Spleen (tissue), 11 donors: ENCODE results near the gene DDX20. TPM values are rescaled to one million over a fixed set of nuclear protein-coding genes. Genes with fewer than 3 reads are reported as not detected.

Experiments
- DNase-seq: peaks from one replicate; pipeline ENCODE4 v3.0.0-alpha.2; 2020
- H3K27ac ChIP-seq, 8 donors: fragments of 200-600 bp; sonication (generic) in 7 of 8; 1 replicate in 4 of 8; 2 replicates in 4 of 8; pipeline versions ENCODE4 v1.5.0 to v1.8.0; 2016 to 2021; ENCODE audit warnings: inconsistent platforms in 4 of 8, mild to moderate bottlenecking in 4 of 8, moderate library complexity in 1 of 8
- H3K27me3 ChIP-seq, 7 donors: fragments of 200-600 bp; sonication (generic) in 6 of 7; replicated peaks in 1 of 7; 1 replicate in 4 of 7; 2 replicates in 3 of 7; pipeline versions ENCODE4 v1.5.0 to v1.8.0; 2016 to 2021; ENCODE audit warnings: inconsistent platforms in 3 of 7, mild to moderate bottlenecking in 1 of 7
- H3K36me3 ChIP-seq, 6 donors: fragments of 200-600 bp; sonication (generic) in 5 of 6; 1 replicate in 4 of 6; 2 replicates in 2 of 6; pipeline versions ENCODE4 v1.5.0 to v1.8.0; 2016 to 2021; ENCODE audit warnings: inconsistent platforms in 2 of 6
- H3K4me1 ChIP-seq, 6 donors: fragments of 200-600 bp; sonication (generic) in 5 of 6; 1 replicate in 3 of 6; 2 replicates in 3 of 6; pipeline versions ENCODE4 v1.5.0 to v1.8.0; 2016 to 2021; ENCODE audit warnings: inconsistent platforms in 3 of 6
- H3K4me3 ChIP-seq, 8 donors: fragments of 200-600 bp; sonication (generic) in 7 of 8; 1 replicate in 4 of 8; 2 replicates in 4 of 8; pipeline versions ENCODE4 v1.5.0 to v1.8.0; 2016 to 2021; ENCODE audit warnings: inconsistent platforms in 4 of 8, mild to moderate bottlenecking in 4 of 8, moderate library complexity in 2 of 8
- H3K9me3 ChIP-seq, 8 donors: fragments of 200-600 bp; sonication (generic) in 7 of 8; 1 replicate in 4 of 8; 2 replicates in 4 of 8; pipeline versions ENCODE4 v1.5.0 to v1.8.0; 2016 to 2021; ENCODE audit warnings: inconsistent platforms in 4 of 8
- CTCF ChIP-seq, 11 experiments: fragments of 200-600 bp in 7 of 11; fragments of 450-650 bp in 4 of 11; sonication (generic) in 4 of 11; IDR thresholded peaks in 8 of 11; conservative IDR thresholded peaks in 3 of 11; 1 replicate in 7 of 11; 2 replicates in 4 of 11; pipeline versions ENCODE4 v1.4.0 to v1.8.0; 2016 to 2021; ENCODE audit warnings: antibody characterized with exemption in 11 of 11, inconsistent platforms in 4 of 11, mild to moderate bottlenecking in 1 of 11
- POLR2A ChIP-seq, 3 donors: fragments of 450-650 bp; IDR thresholded peaks; one replicate each; pipeline ENCODE4 v1.5.1; 2017; ENCODE audit warnings: antibody characterized with exemption in 3 of 3, mild to moderate bottlenecking in 1 of 3
- POLR2AphosphoS5 ChIP-seq, 3 donors: sonication (generic); formaldehyde crosslinking; IDR thresholded peaks; one replicate each; pipeline ENCODE4 v1.5.1; 2017; ENCODE audit warnings: antibody characterized with exemption in 3 of 3
- WGBS, 5 donors: extraction: QIAGEN DNeasy Blood & Tissue Kit in 3 of 5; methylation state at CpG; one replicate each; pipeline versions ENCODE4 v1.1.5 to v1.1.7; 2013 to 2018; 5-methylcytosine and 5-hydroxymethylcytosine counted together
- intact Hi-C: fragments of 100-400 bp; cut with DNase I; formaldehyde crosslinking; loops from one replicate; pipeline ENCODE4 v1.15.0; 2023; ENCODE audit warnings: low total_unique reads
- polyA plus RNA-seq, 3 donors: library from polyadenylated mRNA; stranded (reverse); fragments of 200-250 nt; gene quantifications; one replicate each; pipeline ENCODE4 v1.2.1, GENCODE V29; 2013
- total RNA-seq, 7 donors: library from RNA; depleted of rRNA in 3 of 7; stranded (reverse); fragments of >200 nt in 3 of 7; fragmentation: NEBNext Ultra II Directional in 4 of 7; extraction: Animal tissue kit (Norgen Biotek cat#: 25700) in 4 of 7; gene quantifications; one replicate each; pipeline versions ENCODE4 v1.1.0 to v1.2.1, GENCODE V29; 2016 to 2021
- donor health status: healthy with polysubstance abuse.
- donor health status: DM: no; HTN: no; CAD: no; lungs with moderate emphysema.
- donor health status: DM: no; HTN: no; CAD: no.
- donor health status: Bipolar disorder and iron deficiency.
- donor health status: healthy.
- donor health status: DM: no; HTN: no; CAD: no.
- donor health status: DM: yes; HTN: yes; CAD: no.

DDX20 gene
- total and polyA plus RNA-seq, 10 donors: 7.6 to 40.3 (median 13.3) TPM

DNA sequence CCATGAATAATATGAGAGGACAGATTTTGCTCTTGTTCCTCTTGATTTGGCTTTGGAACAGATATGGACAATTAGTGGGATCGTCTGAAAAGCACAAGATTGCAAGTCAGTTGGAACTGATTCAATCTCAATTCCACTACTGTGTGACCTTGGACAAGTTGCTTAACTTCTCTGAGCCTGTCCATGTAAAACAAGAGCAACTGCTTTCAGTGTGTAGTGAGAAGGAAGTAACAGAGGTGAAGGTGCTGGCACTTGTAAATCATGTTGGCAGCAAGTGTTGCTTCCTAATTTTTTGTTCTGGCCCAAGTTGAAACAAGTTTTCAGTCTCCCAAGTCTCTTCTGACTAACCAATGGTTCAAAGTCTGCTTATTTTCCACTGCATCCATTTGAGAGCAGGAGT lies 31.8 kb upstream of the DDX20 start:
- DNase-seq: no peak
- WGBS, 5 donors: 48 to 76% (median 56%) methylated on average over 1 of the region's 1 CpG
- Histone ChIP-seq H3K36me3 (peaks cover 0 to 21% (median 3%) of the 10 kb centered on the region in 6 donors), H3K4me1 (peaks cover 0 to 61% (median 22%) of the 10 kb centered on the region in 6 donors), H3K27ac (peak overlapping the region in 2 of 8 donors; percentile 45 to 93), H3K9me3 (no peaks in the 10 kb centered on the region), H3K4me3 (no peak overlapping the region), H3K27me3 (no peaks in the 10 kb centered on the region)
- intact Hi-C loops: no loop called here
- TF ChIP-seq POLR2A (IDR thresholded peaks at IDR 0.05) (no peak), POLR2AphosphoS5 (IDR thresholded peaks at IDR 0.05) (no peak), CTCF (IDR thresholded peaks at IDR 0.05 in 8 of 11, conservative IDR thresholded peaks at IDR 0.05 in 3 of 11) (no peak)

DNA sequence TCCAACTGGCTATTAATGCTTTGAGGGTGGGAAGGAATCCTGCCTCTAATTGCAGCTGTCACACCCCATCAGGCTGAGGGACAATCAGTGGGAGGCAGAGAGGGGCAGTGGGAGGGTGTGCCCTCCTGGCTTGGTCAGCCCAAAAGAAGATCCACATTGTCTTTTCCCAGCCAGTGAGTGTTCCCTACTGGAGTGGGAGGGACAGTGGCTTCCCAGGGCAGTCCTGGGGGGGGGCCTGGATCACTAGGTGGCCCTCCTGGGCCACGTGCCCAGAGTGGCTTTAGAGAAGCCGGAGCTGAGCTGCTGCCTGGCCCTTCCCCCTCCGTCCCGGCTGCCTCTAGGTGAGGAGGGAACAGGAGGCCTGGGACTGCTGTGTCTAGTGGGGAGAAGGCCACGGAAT lies 30.5 kb upstream of the DDX20 start:
- Histone ChIP-seq H3K4me1 (peaks cover 0 to 61% (median 23%) of the 10 kb centered on the region in 6 donors), H3K36me3 (peaks cover 0 to 21% (median 3%) of the 10 kb centered on the region in 6 donors), H3K4me3 (no peak overlapping the region), H3K27ac (peak overlapping the region in 1 of 8 donors; percentile 93), H3K9me3 (no peaks in the 10 kb centered on the region), H3K27me3 (no peaks in the 10 kb centered on the region)
- peak in 2 of 3 donors; percentile 23 to 32 for TF ChIP-seq POLR2AphosphoS5 (IDR thresholded peaks at IDR 0.05)
- TF ChIP-seq CTCF (IDR thresholded peaks at IDR 0.05 in 8 of 11, conservative IDR thresholded peaks at IDR 0.05 in 3 of 11): no peak
- no peak for DNase-seq
- intact Hi-C loops: no loop called here
- 73 to 85% (median 75%) methylated on average over 5 of the region's 5 CpGs for WGBS, 5 donors

GRCh38 chr1:111727056-111727455 lies 28.6 kb upstream of the DDX20 start:
- no peak overlapping the region for H3K4me3 ChIP-seq
- TF ChIP-seq POLR2AphosphoS5 (IDR thresholded peaks at IDR 0.05) (peak in 1 of 3 donors; percentile 23), CTCF (IDR thresholded peaks at IDR 0.05 in 8 of 11, conservative IDR thresholded peaks at IDR 0.05 in 3 of 11) (no peak), POLR2A (IDR thresholded peaks at IDR 0.05) (no peak)
- H3K27ac ChIP-seq: no peak overlapping the region
- H3K27me3 ChIP-seq: no peaks in the 10 kb centered on the region
- WGBS, 5 donors: 88 to 92% (median 92%) methylated on average over 17 to 18 of the region's 18 CpGs
- peaks cover 0 to 21% (median 3%) of the 10 kb centered on the region in 6 donors for H3K36me3 ChIP-seq
- intact Hi-C loops: no loop called here
- DNase-seq: no peak
- no peaks in the 10 kb centered on the region for H3K9me3 ChIP-seq
- H3K4me1 ChIP-seq: peaks cover 0 to 48% (median 22%) of the 10 kb centered on the region in 6 donors

DNA sequence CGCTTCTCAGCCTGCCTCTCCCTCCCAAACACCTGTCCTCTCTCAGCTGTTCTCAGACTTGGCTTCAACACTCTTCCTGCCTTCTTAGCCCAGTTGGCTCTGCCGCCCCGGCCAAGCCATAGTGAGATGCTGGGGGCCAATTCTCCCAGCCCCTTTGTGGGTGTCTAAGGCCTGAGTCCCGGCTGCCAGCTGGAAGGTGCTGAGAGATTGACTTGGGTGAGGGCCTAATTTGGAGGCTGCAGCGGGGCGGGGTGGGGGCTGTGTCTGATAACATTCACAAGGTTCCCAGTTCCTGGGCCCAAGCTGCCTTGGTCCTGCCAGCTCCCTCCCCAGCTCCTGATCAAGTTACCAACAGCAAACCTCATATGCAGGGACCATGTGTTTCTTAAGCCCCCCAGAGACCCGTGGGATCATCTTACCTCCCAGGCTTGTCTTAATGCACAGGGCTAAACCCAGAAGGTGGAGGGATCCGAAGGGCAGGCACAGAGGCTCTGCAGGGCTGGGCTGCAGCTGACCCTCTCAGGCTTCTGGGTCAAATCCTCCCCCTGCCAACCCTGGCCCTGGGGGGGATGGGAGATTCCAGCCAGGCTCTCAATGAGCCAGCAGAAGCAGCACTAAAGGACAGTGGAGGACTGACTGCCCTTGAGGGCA lies 26.3 kb upstream of the DDX20 start:
- peak overlapping the region in 1 of 8 donors; percentile 18 for H3K27ac ChIP-seq
- no peaks in the 10 kb centered on the region for H3K9me3 ChIP-seq
- 77 to 81% (median 77%) methylated on average over 5 to 8 of the region's 8 CpGs for WGBS, 5 donors
- DNase-seq: no peak
- peaks cover 2 to 46% (median 24%) of the 10 kb centered on the region in 6 donors for H3K4me1 ChIP-seq
- no peak for TF ChIP-seq POLR2AphosphoS5 (IDR thresholded peaks at IDR 0.05)
- TF ChIP-seq POLR2A (IDR thresholded peaks at IDR 0.05): no peak
- TF ChIP-seq CTCF (IDR thresholded peaks at IDR 0.05 in 8 of 11, conservative IDR thresholded peaks at IDR 0.05 in 3 of 11): no peak
- H3K4me3 ChIP-seq: no peak overlapping the region
- H3K36me3 ChIP-seq: peaks cover 0 to 21% (median 3%) of the 10 kb centered on the region in 6 donors
- no peaks in the 10 kb centered on the region for H3K27me3 ChIP-seq
- intact Hi-C loops: no loop called here
